OCI-LY1 (cell line): ENCODE results near the gene CACNA2D3.

Source experiments
- CTCF ChIP-seq: fragments of 200-600 bp; sonication (generic), shearing (Covaris generic); IDR thresholded peaks from 2 replicates; pipeline ENCODE4 v1.5.1; 2017; ENCODE audit warnings: mild to moderate bottlenecking, antibody characterized with exemption, low read length, moderate library complexity, mixed read lengths
- EZH2 ChIP-seq: fragments of 200-600 bp; sonication (generic), shearing (Covaris generic); IDR thresholded peaks from 2 replicates; pipeline ENCODE4 v1.8.0; 2017; ENCODE audit warnings: borderline replicate concordance, mixed run types, mild to moderate bottlenecking, antibody characterized with exemption, low read length, moderate library complexity, mixed read lengths

- TF ChIP-seq CTCF (no peak), EZH2 (no peak)
These were observed 914.7 kb downstream of the CACNA2D3 start for GRCh38 chr3:55036883-55037577.
